K562 (cell line): ENCODE data around the gene SLC9C2. TPM values are rescaled to one million over a fixed set of nuclear protein-coding genes. Genes with fewer than 3 reads are reported as not detected.
A peak's percentile ranks its signal among the peaks of the same experiment; 100 is the strongest.
"Not testable (repeated sequence)": the region's sequence is repeated elsewhere in the genome, so short reads cannot be mapped to it uniquely, and the experiment has no call there.

Experiments
- ATAC-seq: fragments of 200-7000 bp; cut with Tn5 transposase; 3 replicates; pipeline ENCODE4 v1.9.1; 2020; ENCODE audit warnings: moderate library complexity
- BruUV-seq: library from RNA; stranded (reverse); fragments of 400-500 nt; replicated peaks from 2 replicates; lab custom pipeline; 2021; lab: Mats Ljungman, UMichigan
- CTCF ChIA-PET: fragments of 300-600 bp; formaldehyde crosslinking; extraction: SDS; loops from one replicate; lab custom pipeline; 2021; ENCODE audit warnings: low intra/inter-chr PET ratio; lab: Yijun Ruan, JAX
- POLR2A ChIA-PET: fragments of 300-600, 350-650 bp; sonication (Branson Sonifier 250); formaldehyde crosslinking; extraction: SDS; loops from one replicate; lab custom pipeline; 2021; ENCODE audit warnings: antibody characterized with exemption, inconsistent platforms; lab: Yijun Ruan, JAX
- DNase-seq, 4 experiments: peaks; one replicate each; pipeline versions ENCODE4 v3.0.0 to v3.0.0-alpha.2; 2011 to 2018; ENCODE audit warnings: low spot score in 3 of 4, mixed read lengths in 3 of 4; ENCODE audit errors: extremely low read depth in 1 of 4
- FAIRE-seq: peaks from 2 replicates; lab custom pipeline; 2011; peaks lifted over from hg19 to GRCh38; lab: Jason Lieb, UNC
- H2AFZ ChIP-seq: 2 replicates; pipeline ENCODE4 v1.6.0; 2011; ENCODE audit warnings: low read depth, low read length, control low read depth, inconsistent platforms
- H3K27ac ChIP-seq: fragments of 200-600 bp; 3 replicates; pipeline ENCODE4 v1.8.0; 2011; ENCODE audit warnings: low read depth, mild to moderate bottlenecking, control low read depth, inconsistent platforms, low read length, moderate library complexity, mixed read lengths; ENCODE audit errors: extremely low read depth
- H3K27me3 ChIP-seq, 2 experiments: fragments of 300-600 bp in 1 of 2; 2 replicates in 1 of 2; 3 replicates in 1 of 2; pipeline versions ENCODE4 v1.6.0 to v1.8.0; 2011; ENCODE audit warnings: inconsistent platforms in 2 of 2, low read length in 2 of 2, mild to moderate bottlenecking in 1 of 2, mixed read lengths in 1 of 2, moderate library complexity in 1 of 2; ENCODE audit not compliant: control insufficient read depth in 2 of 2, insufficient read depth in 2 of 2
- H3K36me3 ChIP-seq: fragments of 300-600 bp; 3 replicates; pipeline ENCODE4 v1.8.0; 2011; ENCODE audit warnings: mild to moderate bottlenecking, low read length, inconsistent platforms; ENCODE audit not compliant: control insufficient read depth, insufficient read depth
- H3K4me1 ChIP-seq, 2 experiments: fragments of 200-600 bp in 1 of 2; replicated peaks in 1 of 2; 2 replicates in 1 of 2; 3 replicates in 1 of 2; pipeline versions ENCODE4 v1.5.1 to v1.8.0; 2011; ENCODE audit warnings: inconsistent platforms in 2 of 2, low read length in 2 of 2, mild to moderate bottlenecking in 1 of 2, mixed read lengths in 1 of 2, moderate library complexity in 1 of 2; ENCODE audit not compliant: control insufficient read depth in 2 of 2, insufficient read depth in 2 of 2
- H3K4me2 ChIP-seq: 2 replicates; pipeline ENCODE4 v1.6.1; 2011; ENCODE audit warnings: low read length, control low read depth, inconsistent platforms, mixed read lengths; ENCODE audit not compliant: insufficient read depth
- H3K4me3 ChIP-seq: fragments of 200-600 bp; sonication (generic), shearing (Covaris generic); 2 replicates; pipeline ENCODE4 v1.5.1; 2016; ENCODE audit warnings: control low read depth, inconsistent platforms
- H3K79me2 ChIP-seq: fragments of 200-600 bp; 3 replicates; pipeline ENCODE4 v1.8.0; 2011; ENCODE audit warnings: low read length, inconsistent platforms; ENCODE audit not compliant: control insufficient read depth, insufficient read depth
- H3K9ac ChIP-seq, 2 experiments: 2 replicates each; pipeline versions ENCODE4 v1.6.0 to v1.6.1; 2011; ENCODE audit warnings: low read depth in 2 of 2, low read length in 2 of 2, control low read depth in 1 of 2, inconsistent platforms in 1 of 2, mild to moderate bottlenecking in 1 of 2, mixed read lengths in 1 of 2; ENCODE audit not compliant: insufficient read depth in 1 of 2
- H3K9me1 ChIP-seq: one replicate; pipeline ENCODE4 v1.6.0; 2011; ENCODE audit warnings: inconsistent platforms, mild to moderate bottlenecking, low read length, moderate library complexity; ENCODE audit not compliant: control insufficient read depth, insufficient read depth
- H3K9me3 ChIP-seq: replicated peaks from 2 replicates; pipeline ENCODE4 v1.5.1; 2011; ENCODE audit warnings: low read depth, low read length, inconsistent platforms; ENCODE audit not compliant: control insufficient read depth, insufficient read depth
- H4K20me1 ChIP-seq: replicated peaks from 2 replicates; pipeline ENCODE4 v1.6.1; 2011; ENCODE audit warnings: low read length, inconsistent platforms, mixed read lengths; ENCODE audit not compliant: control insufficient read depth, insufficient read depth
- CBX1 ChIP-seq: sonication (generic); IDR thresholded peaks from 2 replicates; pipeline ENCODE4 v1.6.1; 2016; ENCODE audit warnings: antibody characterized with exemption, low read depth, mild to moderate bottlenecking
- CBX3 ChIP-seq, 2 experiments: IDR thresholded peaks; 1 replicate in 1 of 2; 2 replicates in 1 of 2; pipeline ENCODE4 v1.6.1; 2012; ENCODE audit warnings: inconsistent platforms in 2 of 2, low read length in 2 of 2, borderline replicate concordance in 1 of 2, control low read depth in 1 of 2
- TRIM24 ChIP-seq, 2 experiments: fragments of 450-650 bp; IDR thresholded peaks; 2 replicates each; pipeline ENCODE4 v1.6.1; 2016
- ZNF280A ChIP-seq: fragments of 450-650 bp; IDR thresholded peaks from 2 replicates; pipeline ENCODE4 v1.6.1; 2018; ENCODE audit warnings: mild to moderate bottlenecking, low read depth; ENCODE audit not compliant: partially characterized antibody
- ZNF561 ChIP-seq: fragments of 450-650 bp; formaldehyde crosslinking; conservative IDR thresholded peaks from 2 replicates; pipeline ENCODE4 v1.4.0; 2020; ENCODE audit warnings: mild to moderate bottlenecking, moderate library complexity
- WGBS: fragments of 100-300 bp; shearing (Covaris generic); methylation state at CpG from one replicate; pipeline ENCODE4 v1.1.6; 2016; ENCODE audit warnings: low coverage, mixed read lengths; ENCODE audit not compliant: insufficient coverage; ENCODE audit errors: missing lambda C conversion rate; 5-methylcytosine and 5-hydroxymethylcytosine counted together
- in situ Hi-C: fragments of 300-500 bp; cut with MboI; formaldehyde crosslinking; loops from 4 replicates; pipeline ENCODE4 v1.15.0; 2018; ENCODE audit warnings: inconsistent platforms, mixed read lengths
- intact Hi-C: fragments of 100-400 bp; cut with micrococcal nuclease; formaldehyde crosslinking; loops from 2 replicates; pipeline ENCODE4 v1.14.2; 2022
- polyA plus RNA-seq, 8 experiments: library from polyadenylated mRNA; depleted of rRNA in 4 of 8; stranded (reverse) in 5 of 8; unstranded in 3 of 8; fragments of >200 nt; fragmentation: Nextera tagmentation in 2 of 8; fragmentation: Illumina TruSeq in 1 of 8; extraction: Ambion mirVana in 2 of 8; extraction: Trizol in 1 of 8; gene quantifications; 2 replicates each; pipeline versions ENCODE4 v1.2.1 to v1.2.3, GENCODE V29; 2011 to 2014; ENCODE audit warnings: inconsistent platforms in 1 of 8, missing spikeins in 1 of 8
- total RNA-seq, 7 experiments: library from RNA; depleted of rRNA in 6 of 7; stranded (reverse); fragments of >200 nt in 6 of 7; fragmentation: Illumina TruSeq in 2 of 7; extraction: Trizol in 2 of 7; gene quantifications; 2 replicates each; pipeline versions ENCODE4 v1.2.1 to v1.2.3, GENCODE V29; 2011 to 2021; ENCODE audit warnings: low replicate concordance in 1 of 7

The SLC9C2 gene
- total and polyA plus RNA-seq, 9 of the 15 experiments (the other 6 are each of a cell fraction or from before 2014, with no cell fraction given), result 0.11 to 0.22 (median 0.15) TPM; not detected in 5

DNA sequence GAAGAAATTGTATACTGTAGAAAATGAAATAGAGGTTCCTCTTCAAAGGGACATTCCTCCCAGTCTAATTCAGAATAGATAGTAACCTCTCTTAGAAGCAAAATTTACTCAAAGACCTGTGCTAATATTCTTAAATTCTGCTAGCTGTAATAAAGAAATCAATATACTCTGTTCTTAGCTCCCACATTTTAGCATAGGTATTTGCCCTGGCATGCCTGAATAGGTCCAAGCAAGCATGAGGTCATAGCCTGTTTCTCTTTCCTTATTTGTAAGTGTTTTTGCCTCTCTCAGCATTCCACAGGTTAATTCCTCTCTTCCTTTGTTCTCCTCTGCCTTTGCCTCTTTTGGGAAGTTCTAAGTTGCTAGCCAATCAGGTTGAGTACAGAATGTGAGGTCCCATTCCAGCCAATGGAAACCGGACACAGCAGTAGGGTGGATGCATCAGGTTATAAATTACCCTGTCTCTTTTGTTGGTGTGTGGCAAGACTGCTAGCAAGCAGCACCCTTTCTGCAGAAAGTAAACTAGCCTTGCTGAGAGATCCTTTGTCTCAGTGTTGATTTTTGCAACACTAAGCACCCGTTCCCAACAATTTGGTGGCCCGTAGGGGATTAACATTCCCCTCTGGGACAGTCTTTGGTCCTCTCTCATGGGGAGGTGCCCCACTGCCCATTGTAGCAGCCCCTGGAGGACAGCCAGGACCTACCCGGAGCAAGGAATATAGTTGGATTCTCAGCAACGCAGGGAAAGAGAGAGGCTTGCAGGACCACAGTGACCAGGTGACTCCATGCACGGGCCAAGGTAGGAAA is 34.6 kb upstream of the SLC9C2 start:
- H2AFZ ChIP-seq, result peak overlapping the region; percentile 27; the same call in 1 of the 2 replicates
- H3K4me1 ChIP-seq, result not testable (repeated sequence)
- 0 out of 3 replicates have a peak, but pooled peaks of 1 of the 2 experiments have one; percentile 27 for TF ChIP-seq CBX3 (IDR thresholded peaks at IDR 0.05; ENCODE audit: borderline replicate concordance in 1 of 2, low read length in 2 of 2)
- TF ChIP-seq ZNF280A, result peak; percentile 53
- TF ChIP-seq TRIM24 (IDR thresholded peaks at IDR 0.05), result peak in 1 of 2 experiments; percentile 24; a peak in 1 of 4 replicates
- peak; percentile 41; the same call in 1 of the 2 replicates for TF ChIP-seq CBX1
- TF ChIP-seq ZNF561 (CRISPR knock-in tag), result peak; percentile 64; the same call in 1 of the 2 replicates
- TF ChIP-seq, all 486 proteins: peak for 5; not testable (repeated sequence) for 481
- in situ Hi-C loops, H3K4me2 ChIP-seq, BruUV-seq, H3K79me2 ChIP-seq, FAIRE-seq, intact Hi-C loops, CTCF ChIA-PET, H3K4me3 ChIP-seq, DNase-seq, H3K9me3 ChIP-seq, H3K27ac ChIP-seq, H3K9me1 ChIP-seq, ATAC-seq, H4K20me1 ChIP-seq, H3K36me3 ChIP-seq, H3K9ac ChIP-seq, H3K27me3 ChIP-seq: not testable (repeated sequence)
- WGBS, result 36% methylated on average over 6 of the region's 6 CpGs
- POLR2A ChIA-PET, result interaction anchor here (1.0 kb wide), 1 partner anchor 10 kb away, joined by 3 read pairs; no protein-coding TSS in a partner anchor
